Measurements from ENCODE around the gene COL17A1.
A peak's percentile ranks its signal among the peaks of the same experiment; 100 is the strongest.

Gene COL17A1

DNA sequence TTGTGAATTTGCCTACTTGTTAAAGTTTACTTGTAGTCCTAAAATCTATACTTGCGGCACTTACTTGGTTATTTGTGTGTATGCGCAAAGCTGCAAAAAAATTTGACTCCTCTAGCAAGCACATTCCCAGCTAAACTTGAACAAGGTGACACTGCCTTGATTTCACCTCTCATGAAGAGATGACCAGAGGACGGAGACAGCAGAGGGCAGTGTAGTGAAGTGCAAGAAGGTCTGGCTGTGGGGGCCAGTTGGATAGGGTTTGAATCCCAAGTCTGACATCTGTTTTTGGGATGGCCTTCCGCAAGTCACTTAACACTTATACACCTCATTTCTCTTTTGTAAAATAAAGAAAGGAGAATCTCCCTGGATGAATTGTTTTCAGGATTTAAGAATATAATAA is 103.0 kb downstream of the COL17A1 start:
- TF ChIP-seq JUND (IDR thresholded peaks at IDR 0.05; ENCODE audit: low read depth): no peak
- in situ Hi-C loops (cut with HindIII; ENCODE audit: low pct_unique_long_range_greater_than_20kb, low sequenced_read_pairs): no loop called here
- DNase-seq (ENCODE audit: low read depth in 1 of 2, low spot score in 1 of 2): peak in 1 of 2 experiments; percentile 37

All from T47D (cell line).